Liver (tissue), 9 donors: ENCODE measurements around the gene GATAD2B. TPM values are rescaled to one million over a fixed set of nuclear protein-coding genes. Genes with fewer than 3 reads are reported as not detected.

ENCODE experiments used
- DNase-seq: peaks from one replicate; pipeline ENCODE4 v3.0.0-alpha.2; 2017; ENCODE audit warnings: low spot score
- H3K27ac ChIP-seq, 2 donors: one replicate each; pipeline ENCODE4 v1.7.0; 2013; ENCODE audit warnings: inconsistent platforms in 2 of 2, low read length in 2 of 2, control low read depth in 1 of 2, low read depth in 1 of 2, mild to moderate bottlenecking in 1 of 2
- H3K27me3 ChIP-seq, 4 donors: one replicate each; pipeline versions ENCODE4 v1.6.1 to v1.7.0; 2013; ENCODE audit warnings: low read length in 3 of 4, inconsistent platforms in 1 of 4, mild to moderate bottlenecking in 1 of 4, moderate library complexity in 1 of 4; ENCODE audit not compliant: control insufficient read depth in 4 of 4, insufficient read depth in 4 of 4
- H3K36me3 ChIP-seq, 4 donors: one replicate each; pipeline versions ENCODE4 v1.6.1 to v1.7.0; 2013; ENCODE audit warnings: low read length in 3 of 4, mild to moderate bottlenecking in 3 of 4, low read depth in 1 of 4, moderate library complexity in 1 of 4; ENCODE audit not compliant: control insufficient read depth in 4 of 4, insufficient read depth in 3 of 4
- H3K4me1 ChIP-seq, 4 donors: one replicate each; pipeline versions ENCODE4 v1.6.1 to v1.7.0; 2013; ENCODE audit warnings: low read length in 3 of 4, mild to moderate bottlenecking in 3 of 4, moderate library complexity in 1 of 4; ENCODE audit not compliant: control insufficient read depth in 4 of 4, insufficient read depth in 4 of 4
- H3K4me3 ChIP-seq, 3 donors: one replicate each; pipeline versions ENCODE4 v1.6.1 to v1.7.0; 2013; ENCODE audit warnings: low read length in 3 of 3, control low read depth in 1 of 3, low read depth in 1 of 3, mild to moderate bottlenecking in 1 of 3
- H3K9ac ChIP-seq, 2 donors: one replicate each; pipeline ENCODE4 v1.7.0; 2013; ENCODE audit warnings: low read length in 2 of 2, mild to moderate bottlenecking in 2 of 2, moderate library complexity in 2 of 2, control low read depth in 1 of 2, low read depth in 1 of 2
- H3K9me3 ChIP-seq, 4 donors: one replicate each; pipeline versions ENCODE4 v1.6.1 to v1.7.0; 2013; ENCODE audit warnings: low read length in 3 of 4; ENCODE audit not compliant: control insufficient read depth in 4 of 4
- ATF3 ChIP-seq: IDR thresholded peaks from 2 replicates; pipeline ENCODE4 v1.6.1; 2016; ENCODE audit warnings: antibody characterized with exemption
- EGR1 ChIP-seq, 2 donors: IDR thresholded peaks; 2 replicates each; pipeline ENCODE4 v1.6.1; 2016 to 2018; ENCODE audit warnings: antibody characterized with exemption in 2 of 2, low read depth in 2 of 2
- FOXA1 ChIP-seq: IDR thresholded peaks from 2 replicates; pipeline ENCODE4 v1.6.1; 2016; ENCODE audit warnings: antibody characterized with exemption
- FOXA2 ChIP-seq: IDR thresholded peaks from 2 replicates; pipeline ENCODE4 v1.6.1; 2016; ENCODE audit warnings: antibody characterized with exemption
- GABPA ChIP-seq, 2 donors: IDR thresholded peaks in 1 of 2; conservative IDR thresholded peaks in 1 of 2; 2 replicates each; pipeline ENCODE4 v1.6.1; 2016; ENCODE audit warnings: antibody characterized with exemption in 2 of 2, mild to moderate bottlenecking in 1 of 2, moderate library complexity in 1 of 2
- HNF4A ChIP-seq, 2 donors: conservative IDR thresholded peaks; 2 replicates each; pipeline ENCODE4 v1.6.1; 2016; ENCODE audit warnings: antibody characterized with exemption in 2 of 2, mild to moderate bottlenecking in 2 of 2
- HNF4G ChIP-seq: IDR thresholded peaks from 2 replicates; pipeline ENCODE4 v1.6.1; 2016; ENCODE audit warnings: antibody characterized with exemption
- JUND ChIP-seq, 2 donors: IDR thresholded peaks; 2 replicates each; pipeline ENCODE4 v1.6.1; 2016; ENCODE audit warnings: antibody characterized with exemption in 2 of 2
- MAX ChIP-seq: IDR thresholded peaks from 2 replicates; pipeline ENCODE4 v1.6.1; 2016; ENCODE audit warnings: antibody characterized with exemption
- NR2F2 ChIP-seq: IDR thresholded peaks from 2 replicates; pipeline ENCODE4 v1.6.1; 2016; ENCODE audit warnings: antibody characterized with exemption
- RAD21 ChIP-seq, 2 donors: IDR thresholded peaks; 2 replicates each; pipeline ENCODE4 v1.6.1; 2016; ENCODE audit warnings: antibody characterized with exemption in 2 of 2, mild to moderate bottlenecking in 2 of 2
- RXRA ChIP-seq, 2 donors: IDR thresholded peaks; 2 replicates each; pipeline ENCODE4 v1.6.1; 2017 to 2018; ENCODE audit warnings: antibody characterized with exemption in 2 of 2, mild to moderate bottlenecking in 1 of 2
- SP1 ChIP-seq: IDR thresholded peaks from 2 replicates; pipeline ENCODE4 v1.6.1; 2018; ENCODE audit warnings: antibody characterized with exemption, mild to moderate bottlenecking
- TAF1 ChIP-seq: conservative IDR thresholded peaks from 2 replicates; pipeline ENCODE4 v1.6.1; 2016; ENCODE audit warnings: antibody characterized with exemption, mild to moderate bottlenecking
- YY1 ChIP-seq: IDR thresholded peaks from 2 replicates; pipeline ENCODE4 v1.6.1; 2016; ENCODE audit warnings: antibody characterized with exemption, mild to moderate bottlenecking
- WGBS: extraction: QIAGEN DNeasy Blood & Tissue Kit; methylation state at CpG from one replicate; pipeline ENCODE4 v1.1.7; 2013; 5-methylcytosine and 5-hydroxymethylcytosine counted together
- polyA plus RNA-seq, 2 donors: library from polyadenylated mRNA; stranded (reverse) in 1 of 2; unstranded in 1 of 2; fragments of 200-250 nt in 1 of 2; fragments of >200 nt in 1 of 2; fragmentation: Nextera tagmentation in 1 of 2; extraction: Ambion mirVana in 1 of 2; gene quantifications; one replicate each; pipeline versions ENCODE4 v1.2.1 to v1.2.3, GENCODE V29; 2013 to 2015
- total RNA-seq, 2 donors: library from RNA; depleted of rRNA; stranded (reverse); fragments of >200 nt; gene quantifications; one replicate each; pipeline ENCODE4 v1.2.3, GENCODE V29; 2014
- TF ChIP-seq, protein P1 (sequence below): IDR thresholded peaks from 2 replicates; pipeline ENCODE4 v1.6.1; 2016; ENCODE audit warnings: antibody characterized with exemption, mild to moderate bottlenecking
- donor health status: healthy.
- donor health status: healthy.
- donor health status: healthy.
- donor health status: healthy.
- donor health status: healthy.

The GATAD2B gene
- total and polyA plus RNA-seq, 4 donors = 3.2 to 4.9 (median 3.9) TPM

DNA sequence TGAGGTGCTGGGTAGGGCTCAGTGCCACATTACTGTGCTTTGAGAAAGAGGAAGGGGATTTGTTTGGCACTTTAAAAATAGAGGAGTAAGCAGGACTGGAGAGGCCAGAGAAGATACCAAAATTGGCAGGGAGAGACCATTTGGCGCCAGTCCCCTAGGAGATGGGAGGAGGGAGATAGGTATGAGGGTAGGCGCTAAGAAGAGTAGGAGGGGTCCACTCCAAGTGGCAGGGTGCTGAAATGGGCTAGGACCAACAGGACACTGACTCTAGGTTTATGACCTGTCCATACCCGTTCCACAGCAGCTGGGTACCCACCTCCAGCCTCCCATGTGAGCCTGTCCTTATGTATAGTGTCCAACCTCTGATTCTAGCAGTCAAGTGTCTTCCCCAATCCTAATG is 36.7 kb upstream of the GATAD2B start:
- TF ChIP-seq HNF4A (conservative IDR thresholded peaks at IDR 0.05) (no peak), SP1 (no peak), RXRA (IDR thresholded peaks at IDR 0.05) (no peak), HNF4G (no peak), FOXA2 (no peak), ATF3 (no peak), EGR1 (IDR thresholded peaks at IDR 0.05; ENCODE audit: low read depth in 2 of 2) (no peak), GABPA (IDR thresholded peaks at IDR 0.05 in 1 of 2, conservative IDR thresholded peaks at IDR 0.05 in 1 of 2) (no peak), RAD21 (IDR thresholded peaks at IDR 0.05) (no peak), NR2F2 (no peak), TAF1 (no peak), JUND (IDR thresholded peaks at IDR 0.05) (no peak), FOXA1 (no peak), MAX (no peak)
- TF ChIP-seq, protein P1, sequence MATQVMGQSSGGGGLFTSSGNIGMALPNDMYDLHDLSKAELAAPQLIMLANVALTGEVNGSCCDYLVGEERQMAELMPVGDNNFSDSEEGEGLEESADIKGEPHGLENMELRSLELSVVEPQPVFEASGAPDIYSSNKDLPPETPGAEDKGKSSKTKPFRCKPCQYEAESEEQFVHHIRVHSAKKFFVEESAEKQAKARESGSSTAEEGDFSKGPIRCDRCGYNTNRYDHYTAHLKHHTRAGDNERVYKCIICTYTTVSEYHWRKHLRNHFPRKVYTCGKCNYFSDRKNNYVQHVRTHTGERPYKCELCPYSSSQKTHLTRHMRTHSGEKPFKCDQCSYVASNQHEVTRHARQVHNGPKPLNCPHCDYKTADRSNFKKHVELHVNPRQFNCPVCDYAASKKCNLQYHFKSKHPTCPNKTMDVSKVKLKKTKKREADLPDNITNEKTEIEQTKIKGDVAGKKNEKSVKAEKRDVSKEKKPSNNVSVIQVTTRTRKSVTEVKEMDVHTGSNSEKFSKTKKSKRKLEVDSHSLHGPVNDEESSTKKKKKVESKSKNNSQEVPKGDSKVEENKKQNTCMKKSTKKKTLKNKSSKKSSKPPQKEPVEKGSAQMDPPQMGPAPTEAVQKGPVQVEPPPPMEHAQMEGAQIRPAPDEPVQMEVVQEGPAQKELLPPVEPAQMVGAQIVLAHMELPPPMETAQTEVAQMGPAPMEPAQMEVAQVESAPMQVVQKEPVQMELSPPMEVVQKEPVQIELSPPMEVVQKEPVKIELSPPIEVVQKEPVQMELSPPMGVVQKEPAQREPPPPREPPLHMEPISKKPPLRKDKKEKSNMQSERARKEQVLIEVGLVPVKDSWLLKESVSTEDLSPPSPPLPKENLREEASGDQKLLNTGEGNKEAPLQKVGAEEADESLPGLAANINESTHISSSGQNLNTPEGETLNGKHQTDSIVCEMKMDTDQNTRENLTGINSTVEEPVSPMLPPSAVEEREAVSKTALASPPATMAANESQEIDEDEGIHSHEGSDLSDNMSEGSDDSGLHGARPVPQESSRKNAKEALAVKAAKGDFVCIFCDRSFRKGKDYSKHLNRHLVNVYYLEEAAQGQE = no peak
- H3K4me1 ChIP-seq = peaks cover 11 to 63% (median 51%) of the 10 kb centered on the region in 4 donors
- 70% methylated on average over 3 of the region's 3 CpGs for WGBS

GRCh38 chr1:153958961-153959260 is 36.1 kb upstream of the GATAD2B start:
- TF ChIP-seq YY1 = no peak
- no peak for DNase-seq
- H3K4me1 ChIP-seq = peaks cover 11 to 63% (median 51%) of the 10 kb centered on the region in 4 donors
- H3K27ac ChIP-seq = peak overlapping the region; percentile 14 to 91
- no peak overlapping the region for H3K9ac ChIP-seq
- H3K4me3 ChIP-seq = peak overlapping the region in 1 of 3 donors; percentile 12
- H3K9me3 ChIP-seq = no peaks in the 10 kb centered on the region
- peaks cover 0 to 8% (median 1%) of the 10 kb centered on the region in 4 donors for H3K36me3 ChIP-seq
- 20% methylated on average over 4 of the region's 4 CpGs for WGBS
- H3K27me3 ChIP-seq = no peaks in the 10 kb centered on the region

More for the DNA sequence above, 36.7 kb upstream of the GATAD2B start:
- peaks cover 0 to 8% (median 1%) of the 10 kb centered on the region in 4 donors for H3K36me3 ChIP-seq
- peak overlapping the region in 1 of 2 donors; percentile 1 for H3K27ac ChIP-seq
- H3K4me3 ChIP-seq = no peak overlapping the region
- DNase-seq = no peak
- H3K9me3 ChIP-seq = no peaks in the 10 kb centered on the region
- no peaks in the 10 kb centered on the region for H3K27me3 ChIP-seq
- H3K9ac ChIP-seq = no peak overlapping the region
